Measurements from ENCODE around the gene ADAMTS3.

- TF ChIP-seq CTCF (conservative IDR thresholded peaks at IDR 0.05; ENCODE audit: low read length) (no peak), EZH2phosphoT487 (IDR thresholded peaks at IDR 0.05; ENCODE audit: borderline replicate concordance) (no peak)
Measured at GRCh38 chr4:72473434-72473900, 95.6 kb downstream of the ADAMTS3 start.
